ENCODE results near the gene MLEC.

MLEC gene

DNA sequence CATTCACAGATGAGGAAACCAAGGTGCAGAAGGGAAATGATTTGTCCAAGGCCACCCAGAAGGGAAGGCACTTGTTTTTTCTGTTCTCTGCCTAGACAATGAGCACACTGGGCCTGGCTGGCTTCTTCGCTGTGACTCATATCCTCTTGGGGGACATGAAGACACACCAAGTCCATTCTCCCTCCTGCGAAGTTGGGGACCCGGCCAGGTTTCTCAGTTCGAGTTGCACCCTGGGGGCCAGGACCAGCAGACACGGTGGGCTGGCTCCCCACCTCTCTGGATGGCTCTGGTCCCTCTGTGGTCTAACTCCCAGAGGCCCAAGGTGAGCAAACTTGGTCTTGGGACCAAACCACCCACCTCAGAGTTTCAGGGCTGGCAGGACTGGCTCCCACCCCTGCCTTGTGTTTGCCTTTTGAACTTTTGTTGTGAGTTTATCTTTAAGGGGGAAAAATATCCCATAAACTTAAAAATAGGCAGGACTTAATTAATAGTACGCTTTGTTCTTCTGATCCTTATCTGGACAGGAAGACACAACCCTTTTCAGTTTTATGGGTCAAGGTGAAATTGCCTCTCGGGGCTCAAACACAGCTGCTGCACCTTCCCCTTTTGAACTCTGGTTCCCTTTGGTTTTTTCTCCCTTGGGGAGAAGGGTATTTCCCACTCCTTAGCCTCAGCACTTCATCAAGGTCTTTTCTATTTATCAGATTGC lies 9.0 kb upstream of the MLEC start:
- no peaks in the 10 kb centered on the region for H3K9me3 Mint-ChIP-seq
- H3K4me3 Mint-ChIP-seq = no peak overlapping the region
- peak; percentile 30 for DNase-seq
- H3K36me3 Mint-ChIP-seq (ENCODE audit: low read depth) = no peaks in the 10 kb centered on the region
- peaks cover 20% of the 10 kb centered on the region for H3K4me1 Mint-ChIP-seq
- H3K27me3 Mint-ChIP-seq = no peaks in the 10 kb centered on the region
- no peak overlapping the region for H3K27ac Mint-ChIP-seq
- ATAC-seq = peak; percentile 61

DNA sequence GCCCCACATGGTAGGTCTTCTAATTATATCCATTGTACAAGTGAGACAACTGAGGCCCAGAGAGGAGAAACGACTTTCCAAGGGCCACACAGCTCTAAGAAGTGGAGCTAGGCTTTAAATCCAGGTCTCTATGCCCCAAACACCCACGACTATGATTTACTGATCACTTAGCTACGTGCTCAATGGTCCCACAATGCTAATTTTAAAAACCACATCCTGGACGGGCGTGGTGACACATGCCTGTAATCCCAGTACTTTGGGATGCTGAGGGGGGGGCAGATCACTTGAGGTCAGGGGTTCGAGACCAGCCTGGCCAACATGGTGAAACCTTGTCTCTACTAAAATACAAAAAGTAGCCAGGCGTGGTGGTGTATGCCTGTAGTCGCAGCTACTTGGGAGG lies 8.4 kb upstream of the MLEC start:
- Mint-ChIP-seq H3K4me3 (no peak overlapping the region), H3K36me3 (ENCODE audit: low read depth) (no peaks in the 10 kb centered on the region), H3K4me1 (peaks cover 20% of the 10 kb centered on the region), H3K27me3 (no peaks in the 10 kb centered on the region), H3K27ac (no peak overlapping the region), H3K9me3 (no peaks in the 10 kb centered on the region)
- ATAC-seq (no peak), DNase-seq (peak; percentile 11)

DNA sequence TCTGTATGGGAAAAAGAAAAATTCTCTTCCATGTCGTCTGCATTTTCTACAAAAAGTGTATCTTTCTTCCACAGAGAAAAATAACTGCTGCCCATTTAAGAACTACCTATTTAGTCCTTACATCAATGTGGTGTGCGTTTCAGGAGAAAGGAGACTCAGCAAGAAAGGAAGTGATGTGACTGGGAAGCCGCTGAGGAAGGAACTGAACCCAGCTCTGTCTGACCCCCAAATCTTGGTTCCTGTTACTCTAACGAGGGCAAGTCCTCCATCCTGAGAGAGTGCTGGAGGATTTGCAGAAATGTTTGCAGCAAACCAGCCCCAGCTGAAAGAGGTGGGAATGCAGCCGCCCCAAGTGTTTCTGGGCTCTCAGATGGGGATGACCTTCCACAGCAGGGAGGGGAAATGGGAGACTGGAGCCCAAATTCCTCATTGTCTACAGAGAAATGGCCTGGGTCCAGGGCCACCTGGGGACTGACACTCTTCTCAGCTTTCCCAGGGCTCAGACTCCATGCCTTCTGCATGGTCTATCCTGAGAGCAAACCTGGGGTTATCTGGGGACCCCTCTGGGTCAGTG lies 6.7 kb upstream of the MLEC start:
- Mint-ChIP-seq H3K27me3 (no peaks in the 10 kb centered on the region), H3K27ac (no peak overlapping the region), H3K36me3 (ENCODE audit: low read depth) (no peaks in the 10 kb centered on the region), H3K9me3 (no peaks in the 10 kb centered on the region), H3K4me1 (peaks cover 24% of the 10 kb centered on the region), H3K4me3 (no peak overlapping the region)
- ATAC-seq (no peak), DNase-seq (no peak)

DNA sequence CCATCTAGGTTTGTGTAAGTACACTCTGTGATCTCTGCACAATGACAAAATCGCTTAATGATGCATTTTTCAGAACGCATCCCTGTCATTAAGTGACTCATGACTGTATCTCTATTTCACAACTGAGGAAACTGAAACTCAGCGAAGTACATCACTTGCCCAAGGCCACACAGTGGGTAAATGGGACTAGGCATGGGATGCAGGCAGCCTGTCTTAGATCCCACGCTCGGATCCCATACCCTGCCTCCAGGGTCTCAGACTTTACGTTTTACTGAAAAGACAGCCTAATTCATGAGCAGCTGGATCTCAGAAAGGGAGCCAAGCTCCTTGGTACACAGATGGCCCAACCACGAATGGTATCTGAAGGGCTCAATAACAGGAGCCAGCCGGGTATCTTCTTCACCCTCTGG lies 2.4 kb upstream of the MLEC start:
- Mint-ChIP-seq H3K36me3 (ENCODE audit: low read depth) (peaks cover 2% of the 10 kb centered on the region), H3K27ac (no peak overlapping the region), H3K9me3 (no peaks in the 10 kb centered on the region), H3K4me1 (peaks cover 33% of the 10 kb centered on the region), H3K27me3 (no peaks in the 10 kb centered on the region), H3K4me3 (no peak overlapping the region)
- no peak for DNase-seq
- ATAC-seq = no peak

DNA sequence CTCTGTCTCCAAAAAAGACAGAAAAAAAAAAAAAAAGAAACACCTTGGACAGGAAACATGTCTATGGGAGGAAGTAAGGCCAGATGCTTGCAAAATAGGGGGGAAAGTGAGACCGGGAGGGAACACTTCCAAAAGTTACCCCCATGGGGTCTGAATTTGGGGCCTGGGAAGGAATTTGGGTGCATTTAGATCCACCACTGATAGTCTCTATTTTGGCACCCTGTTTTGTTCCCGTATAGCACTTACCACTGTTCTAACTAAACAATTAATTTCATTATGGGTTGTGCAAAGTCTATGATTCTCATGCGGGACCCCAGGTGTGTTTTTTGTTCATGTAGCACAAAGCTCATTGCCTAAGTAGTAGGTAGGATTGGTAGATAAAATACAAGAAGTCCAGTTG lies 1.4 kb upstream of the MLEC start:
- peak overlapping the region; percentile 90 for H3K27ac Mint-ChIP-seq
- DNase-seq (no peak), ATAC-seq (no peak)
- no peaks in the 10 kb centered on the region for H3K27me3 Mint-ChIP-seq
- peaks cover 39% of the 10 kb centered on the region for H3K4me1 Mint-ChIP-seq
- no peaks in the 10 kb centered on the region for H3K9me3 Mint-ChIP-seq
- peak overlapping the region; percentile 83 for H3K4me3 Mint-ChIP-seq
- H3K36me3 Mint-ChIP-seq (ENCODE audit: low read depth) = peaks cover 2% of the 10 kb centered on the region

DNA sequence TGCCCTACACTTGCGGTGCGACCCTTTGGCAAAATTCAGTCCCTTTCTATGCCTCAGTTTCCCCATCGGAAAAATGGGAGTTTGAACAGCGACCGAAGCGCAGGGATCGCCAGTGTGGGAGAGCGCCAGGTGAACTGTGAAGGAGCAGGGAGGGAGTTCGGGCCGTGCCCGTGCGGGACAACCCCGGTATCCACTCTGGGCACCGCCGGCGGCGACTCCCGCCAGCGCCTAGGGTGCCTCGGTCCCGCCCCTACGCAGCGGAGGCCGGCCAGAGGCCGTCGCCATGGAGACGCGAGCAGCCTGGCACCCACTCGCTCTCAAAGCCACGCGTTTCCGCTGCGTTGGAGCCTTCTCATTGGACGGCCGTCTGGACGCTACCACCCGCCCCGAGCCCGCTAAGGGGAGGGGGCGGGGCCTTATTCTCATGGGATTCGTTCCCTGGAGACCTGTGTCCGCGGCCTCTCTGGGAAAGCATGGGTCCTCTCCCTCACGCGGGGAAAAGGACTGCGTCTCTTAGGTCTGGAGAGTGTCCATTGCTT lies 729 bp upstream of the MLEC start:
- Mint-ChIP-seq H3K4me1 (peaks cover 42% of the 10 kb centered on the region), H3K36me3 (ENCODE audit: low read depth) (peaks cover 2% of the 10 kb centered on the region), H3K4me3 (peak overlapping the region; percentile 83), H3K9me3 (no peaks in the 10 kb centered on the region), H3K27ac (peak overlapping the region; percentile 90), H3K27me3 (no peaks in the 10 kb centered on the region)
- DNase-seq (peak; percentile 97), ATAC-seq (peak; percentile 88)

DNA sequence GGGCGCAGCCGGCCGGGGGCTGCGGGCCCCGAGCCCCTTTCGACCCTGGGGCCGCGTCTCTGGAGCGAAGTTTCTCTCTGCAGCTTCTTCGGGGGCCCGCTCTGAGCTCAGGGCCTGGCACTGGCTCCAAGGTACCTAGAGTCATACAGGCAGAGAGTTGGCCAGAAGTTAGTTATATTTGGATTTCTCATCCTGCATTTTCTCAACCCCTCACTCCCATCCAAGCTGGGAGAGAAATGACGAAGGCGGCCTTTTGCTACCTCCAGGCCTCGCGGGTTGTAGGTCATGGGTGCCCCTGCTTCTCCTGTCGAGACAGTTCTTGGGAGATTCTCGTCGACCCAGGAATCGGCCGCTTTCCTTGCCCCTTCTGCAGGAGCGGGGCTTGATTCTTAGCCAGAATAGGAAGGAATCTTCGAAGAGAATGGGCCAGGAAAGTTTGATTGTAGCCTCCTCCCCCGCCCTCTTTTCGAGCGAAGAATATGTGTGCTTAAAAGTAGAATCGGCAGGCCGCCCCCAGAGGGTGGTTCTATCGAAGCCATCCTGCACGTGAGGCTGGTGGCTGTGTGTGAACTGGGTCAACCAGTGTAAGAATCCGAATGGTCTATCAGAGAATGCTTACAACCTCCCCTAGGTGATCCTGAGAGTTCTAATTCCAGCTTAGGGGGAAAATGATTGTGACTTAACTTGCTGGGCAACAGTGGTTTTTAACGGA lies 785 bp downstream of the MLEC start:
- Mint-ChIP-seq H3K27me3 (no peaks in the 10 kb centered on the region), H3K9me3 (no peaks in the 10 kb centered on the region), H3K36me3 (ENCODE audit: low read depth) (peaks cover 5% of the 10 kb centered on the region), H3K4me1 (peaks cover 56% of the 10 kb centered on the region), H3K27ac (peak overlapping the region; percentile 73), H3K4me3 (peak overlapping the region; percentile 85)
- ATAC-seq (no peak), DNase-seq (peak; percentile 53)

DNA sequence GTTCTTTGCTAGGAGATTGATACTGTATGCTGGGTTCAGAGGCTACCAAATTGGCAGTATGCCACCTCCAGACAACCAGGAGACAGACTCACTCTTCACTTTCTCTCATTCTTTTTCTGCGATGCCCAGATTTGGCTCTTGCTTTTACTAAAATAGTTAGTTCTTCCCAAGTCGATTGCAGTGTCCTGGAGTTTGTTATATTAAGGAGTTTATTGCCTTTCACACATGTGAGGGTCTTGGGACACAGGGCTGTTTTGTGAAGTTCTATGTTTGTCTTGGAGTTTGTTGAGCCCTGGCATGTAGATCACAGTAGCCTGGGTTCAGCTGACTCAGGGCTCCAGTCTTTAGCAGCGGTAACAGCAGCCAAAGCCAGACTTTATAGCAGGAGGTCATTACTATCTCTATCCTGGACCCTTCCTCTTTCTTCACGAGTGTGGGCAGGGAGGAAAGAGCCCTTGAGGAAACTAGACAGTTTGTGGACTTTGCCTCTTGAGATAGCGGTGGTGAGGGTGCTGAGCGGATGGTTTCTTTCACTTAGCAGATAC lies 1.6 kb downstream of the MLEC start:
- H3K4me3 Mint-ChIP-seq = peak overlapping the region; percentile 85
- H3K27me3 Mint-ChIP-seq = no peaks in the 10 kb centered on the region
- H3K36me3 Mint-ChIP-seq (ENCODE audit: low read depth) = peaks cover 9% of the 10 kb centered on the region
- H3K4me1 Mint-ChIP-seq = peaks cover 59% of the 10 kb centered on the region
- DNase-seq (no peak), ATAC-seq (no peak)
- peak overlapping the region; percentile 73 for H3K27ac Mint-ChIP-seq
- no peaks in the 10 kb centered on the region for H3K9me3 Mint-ChIP-seq

DNA sequence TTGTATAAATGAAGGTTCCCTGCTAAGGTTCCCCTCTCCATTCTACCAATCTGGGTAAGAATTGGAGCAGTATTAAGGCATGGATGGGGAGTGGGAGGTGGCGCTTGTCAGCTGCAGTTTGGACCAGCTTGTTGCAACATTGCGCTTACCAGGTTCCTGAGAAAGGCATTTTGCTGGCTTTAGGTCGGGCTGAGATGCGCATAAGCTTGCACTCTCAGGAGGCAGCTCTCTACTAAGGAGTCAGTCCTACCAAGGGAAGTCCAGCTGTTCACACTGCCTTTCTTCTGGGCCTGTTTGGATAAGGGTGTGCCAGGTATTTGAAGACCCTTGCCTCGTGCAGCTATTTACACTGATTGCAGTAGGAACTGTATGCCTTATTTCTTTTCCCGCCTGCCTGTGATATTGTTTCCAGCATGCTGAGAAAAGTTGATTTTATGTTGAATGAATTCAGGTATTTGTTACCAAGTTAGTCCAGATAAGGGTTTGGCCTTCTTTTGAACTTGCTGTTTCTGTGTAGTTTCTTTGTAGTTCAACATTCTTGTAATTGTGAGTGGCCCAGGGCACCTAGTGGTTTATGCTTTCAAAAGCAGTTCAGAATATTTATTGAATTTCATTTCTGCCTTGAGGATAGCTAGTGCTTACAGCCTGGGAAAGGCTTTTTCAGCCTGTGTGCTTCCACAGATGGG lies 2.6 kb downstream of the MLEC start:
- Mint-ChIP-seq H3K9me3 (no peaks in the 10 kb centered on the region), H3K36me3 (ENCODE audit: low read depth) (peaks cover 13% of the 10 kb centered on the region), H3K27ac (no peak overlapping the region), H3K4me1 (peaks cover 57% of the 10 kb centered on the region), H3K27me3 (no peaks in the 10 kb centered on the region), H3K4me3 (peak overlapping the region; percentile 85)
- ATAC-seq (no peak), DNase-seq (no peak)

DNA sequence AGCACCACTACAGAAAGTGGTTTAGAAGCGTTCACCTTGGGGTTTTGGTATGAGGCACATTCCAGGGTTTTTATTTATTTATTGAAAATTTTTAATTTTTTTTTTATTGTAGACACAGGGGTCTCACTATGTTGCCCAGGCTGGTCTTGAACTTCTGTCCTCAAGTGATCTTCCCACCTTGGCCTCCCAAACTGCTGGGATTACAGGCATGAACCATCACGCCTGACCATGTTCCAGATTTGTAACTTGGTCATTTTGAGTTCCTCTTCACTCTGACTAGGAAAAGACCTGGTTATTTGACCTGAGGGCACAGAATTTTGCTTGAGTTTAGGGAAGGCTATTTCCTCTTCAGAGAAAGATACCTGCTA lies 3.1 kb downstream of the MLEC start:
- no peak for ATAC-seq

DNA sequence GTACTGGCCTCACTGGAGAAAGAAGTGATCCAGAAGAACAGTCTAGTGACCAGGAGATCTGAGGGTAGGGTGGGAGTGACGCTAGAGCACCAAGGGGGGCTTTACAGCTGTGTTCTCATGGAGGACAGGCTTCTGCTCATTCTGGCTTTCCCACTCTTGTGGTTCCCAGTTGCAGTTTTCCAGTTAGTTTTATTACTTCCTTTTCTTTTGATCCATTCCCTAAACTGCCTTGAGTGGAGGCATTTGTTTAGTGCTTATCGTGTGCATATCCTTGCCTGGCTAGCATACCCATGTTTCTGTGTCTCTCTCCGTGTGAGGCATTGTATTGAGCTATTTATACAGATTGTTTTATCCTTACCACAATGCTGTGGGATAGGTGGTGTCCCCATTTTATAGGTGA lies 4.0 kb downstream of the MLEC start:
- H3K36me3 Mint-ChIP-seq (ENCODE audit: low read depth) = peaks cover 20% of the 10 kb centered on the region
- no peak overlapping the region for H3K4me3 Mint-ChIP-seq
- DNase-seq (no peak), ATAC-seq (no peak)
- no peaks in the 10 kb centered on the region for H3K27me3 Mint-ChIP-seq
- no peaks in the 10 kb centered on the region for H3K9me3 Mint-ChIP-seq
- H3K27ac Mint-ChIP-seq = no peak overlapping the region
- H3K4me1 Mint-ChIP-seq = peaks cover 47% of the 10 kb centered on the region

More for the DNA sequence above, 3.1 kb downstream of the MLEC start:
- DNase-seq = no peak
- Mint-ChIP-seq H3K27me3 (no peaks in the 10 kb centered on the region), H3K27ac (no peak overlapping the region), H3K4me1 (peaks cover 52% of the 10 kb centered on the region), H3K4me3 (no peak overlapping the region), H3K36me3 (ENCODE audit: low read depth) (peaks cover 15% of the 10 kb centered on the region), H3K9me3 (no peaks in the 10 kb centered on the region)

DNA sequence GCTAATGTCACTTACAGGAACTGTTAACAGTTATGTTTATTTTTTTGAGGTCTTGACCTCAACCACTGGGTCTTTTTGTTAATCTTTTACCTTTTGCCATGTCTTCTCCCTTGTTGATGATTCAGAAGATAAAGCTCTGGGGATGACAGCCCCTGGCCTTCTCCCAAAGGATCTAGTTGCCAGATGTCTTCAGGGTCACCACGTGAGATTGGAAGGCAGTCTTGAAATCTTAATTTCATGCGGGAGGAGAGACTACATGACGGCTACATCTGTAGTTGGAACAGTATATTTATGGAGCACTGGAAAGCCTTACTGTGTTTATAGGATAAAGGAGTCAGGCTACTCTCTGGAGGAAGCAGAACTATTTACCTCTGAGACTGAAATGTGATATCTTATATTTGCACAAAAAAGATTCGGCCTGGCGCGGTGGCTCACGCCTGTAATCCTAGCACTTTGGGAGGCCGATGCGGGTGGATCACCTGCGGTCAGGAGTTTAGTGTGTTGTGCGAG lies 5.6 kb downstream of the MLEC start:
- ATAC-seq (no peak), DNase-seq (no peak)
- Mint-ChIP-seq H3K4me1 (peaks cover 47% of the 10 kb centered on the region), H3K27me3 (no peaks in the 10 kb centered on the region), H3K9me3 (no peaks in the 10 kb centered on the region), H3K4me3 (no peak overlapping the region), H3K27ac (peak overlapping the region; percentile 36), H3K36me3 (ENCODE audit: low read depth) (peaks cover 34% of the 10 kb centered on the region)

DNA sequence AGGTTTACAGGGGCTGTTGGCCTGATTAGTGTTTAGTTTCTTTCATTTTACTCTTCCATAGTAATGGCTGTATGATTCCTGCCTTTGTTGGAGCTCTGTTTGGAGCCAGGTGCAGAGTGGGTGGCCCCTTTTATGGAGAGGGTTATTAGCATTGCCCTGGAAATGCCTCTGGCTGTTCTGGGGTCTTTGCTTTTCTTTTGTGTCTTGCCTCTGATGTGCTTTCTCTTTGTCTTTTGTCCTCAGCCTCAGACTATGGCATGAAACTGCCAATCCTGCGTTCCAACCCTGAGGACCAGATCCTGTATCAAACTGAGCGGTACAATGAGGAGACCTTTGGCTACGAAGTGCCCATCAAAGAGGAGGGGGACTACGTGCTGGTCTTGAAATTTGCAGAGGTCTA lies 6.9 kb downstream of the MLEC start:
- ATAC-seq (no peak), DNase-seq (no peak)
- Mint-ChIP-seq H3K36me3 (ENCODE audit: low read depth) (peaks cover 35% of the 10 kb centered on the region), H3K9me3 (no peaks in the 10 kb centered on the region), H3K27ac (no peak overlapping the region), H3K27me3 (no peaks in the 10 kb centered on the region), H3K4me1 (peaks cover 35% of the 10 kb centered on the region), H3K4me3 (no peak overlapping the region)

DNA sequence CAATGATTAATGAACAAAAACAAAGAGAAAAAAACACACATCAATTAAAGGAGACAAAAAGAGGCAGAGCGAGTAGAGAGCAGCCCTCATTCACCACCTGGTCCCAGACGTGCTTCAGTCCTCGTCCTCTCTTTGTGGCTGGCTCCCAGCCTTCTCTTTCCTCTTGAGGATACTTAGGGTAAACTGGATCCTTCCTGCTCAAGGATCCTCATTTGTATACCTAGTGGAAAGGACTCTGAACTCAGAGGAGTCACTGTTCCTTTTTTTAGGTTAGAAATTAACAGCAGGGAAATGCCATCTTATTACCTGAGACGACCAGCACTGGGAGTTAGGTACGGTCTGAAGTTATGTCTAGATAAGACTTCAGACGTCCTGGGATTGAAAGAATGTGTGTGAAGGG lies 9.7 kb downstream of the MLEC start:
- no peak for ATAC-seq
- no peaks in the 10 kb centered on the region for H3K9me3 Mint-ChIP-seq
- H3K36me3 Mint-ChIP-seq (ENCODE audit: low read depth) = peaks cover 42% of the 10 kb centered on the region
- no peak for DNase-seq
- no peak overlapping the region for H3K4me3 Mint-ChIP-seq
- peaks cover 12% of the 10 kb centered on the region for H3K4me1 Mint-ChIP-seq
- H3K27ac Mint-ChIP-seq = no peak overlapping the region
- no peaks in the 10 kb centered on the region for H3K27me3 Mint-ChIP-seq

All from activated naive CD8-positive, alpha-beta T cell treated with anti-CD3 and anti-CD28 coated beads, Interleukin-2, amount 50 U/mL, for 24 hours (primary cell).